RWPE2 (cell line): ENCODE results near the gene ACOT7.

Experiments used
- ATAC-seq: fragments of 200-7000 bp; cut with Tn5 transposase; 3 replicates; pipeline ENCODE4 v1.9.1; 2021; ENCODE audit warnings: low read depth
- DNase-seq: peaks from one replicate; pipeline ENCODE4 v3.0.0-alpha.2; 2020; ENCODE audit warnings: low spot score
- H3K27ac ChIP-seq: fragments of 450-650 bp; 2 replicates; pipeline ENCODE4 v1.5.1; 2017; ENCODE audit warnings: mild to moderate bottlenecking; ENCODE audit not compliant: poor library complexity, severe bottlenecking
- H3K27me3 ChIP-seq: fragments of 250-450 bp; sonication (Bioruptor Pico); 2 replicates; pipeline ENCODE4 v1.5.1; 2021; ENCODE audit warnings: mild to moderate bottlenecking, moderate library complexity; ENCODE audit not compliant: insufficient read depth, poor library complexity, severe bottlenecking
- H3K36me3 ChIP-seq: fragments of 250-450 bp; sonication (Bioruptor Pico); 2 replicates; pipeline ENCODE4 v1.5.1; 2020; ENCODE audit warnings: low read depth, mild to moderate bottlenecking, moderate library complexity
- H3K4me1 ChIP-seq: fragments of 250-450 bp; sonication (Bioruptor Pico); 2 replicates; pipeline ENCODE4 v1.5.1; 2021; ENCODE audit warnings: mild to moderate bottlenecking, moderate library complexity; ENCODE audit not compliant: insufficient read depth, poor library complexity, severe bottlenecking
- H3K4me3 ChIP-seq: fragments of 250-450 bp; sonication (Bioruptor Pico); 2 replicates; pipeline ENCODE4 v1.5.1; 2021; ENCODE audit warnings: mild to moderate bottlenecking, moderate library complexity; ENCODE audit not compliant: severe bottlenecking
- H3K9me3 ChIP-seq: fragments of 250-450 bp; sonication (Bioruptor Pico); 2 replicates; pipeline ENCODE4 v1.5.1; 2021; ENCODE audit warnings: mild to moderate bottlenecking, moderate library complexity; ENCODE audit not compliant: severe bottlenecking
- CTCF ChIP-seq: fragments of 450-650 bp; IDR thresholded peaks from one replicate; pipeline ENCODE4 v1.5.1; 2017; ENCODE audit warnings: mild to moderate bottlenecking, moderate library complexity; ENCODE audit not compliant: poor library complexity, severe bottlenecking

ACOT7 gene

GRCh38 chr1:6347641-6348487, 45.7 kb downstream of the ACOT7 start:
- H3K27ac ChIP-seq: peak overlapping the region; percentile 64
- ATAC-seq (no peak), DNase-seq (peak; percentile 50)
- peaks cover 20% of the 10 kb centered on the region for H3K36me3 ChIP-seq
- no peak overlapping the region for H3K4me3 ChIP-seq
- H3K4me1 ChIP-seq: peaks cover 41% of the 10 kb centered on the region
- peak; percentile 76 for TF ChIP-seq CTCF
- H3K9me3 ChIP-seq: no peaks in the 10 kb centered on the region
- no peaks in the 10 kb centered on the region for H3K27me3 ChIP-seq

GRCh38 chr1:6345460-6345859, 48.1 kb downstream of the ACOT7 start:
- Histone ChIP-seq H3K9me3 (no peaks in the 10 kb centered on the region), H3K27ac (no peak overlapping the region), H3K27me3 (no peaks in the 10 kb centered on the region), H3K4me1 (peaks cover 22% of the 10 kb centered on the region), H3K36me3 (peaks cover 30% of the 10 kb centered on the region), H3K4me3 (no peak overlapping the region)
- no peak for ATAC-seq
- DNase-seq: peak; percentile 38
- TF ChIP-seq CTCF: no peak

- ATAC-seq: no peak
- Histone ChIP-seq H3K4me1 (peaks cover 20% of the 10 kb centered on the region), H3K9me3 (no peaks in the 10 kb centered on the region), H3K4me3 (no peak overlapping the region), H3K27ac (peak overlapping the region; percentile 49), H3K36me3 (peaks cover 34% of the 10 kb centered on the region), H3K27me3 (no peaks in the 10 kb centered on the region)
- DNase-seq: peak; percentile 55
- TF ChIP-seq CTCF: no peak
These were observed 48.6 kb downstream of the ACOT7 start for GRCh38 chr1:6345009-6345408.

- Histone ChIP-seq H3K27ac (peak overlapping the region; percentile 49), H3K9me3 (no peaks in the 10 kb centered on the region), H3K4me3 (no peak overlapping the region), H3K27me3 (no peaks in the 10 kb centered on the region), H3K4me1 (peaks cover 14% of the 10 kb centered on the region), H3K36me3 (peaks cover 31% of the 10 kb centered on the region)
- ATAC-seq: peak; percentile 96
- TF ChIP-seq CTCF: peak; percentile 94
- peak; percentile 89 for DNase-seq
These were observed 49.8 kb downstream of the ACOT7 start for GRCh38 chr1:6343506-6344405.
